Uterus (tissue), 4 donors: Measurements from ENCODE around the gene RANGRF. TPM values are rescaled to one million over a fixed set of nuclear protein-coding genes. Genes with fewer than 3 reads are reported as not detected.

Source experiments
- DNase-seq, 2 donors: peaks; one replicate each; pipeline ENCODE4 v3.0.0-alpha.2; 2019 to 2020
- H3K27ac ChIP-seq, 2 donors: fragments of 200-600 bp; sonication (generic); 1 replicate in 1 of 2; 2 replicates in 1 of 2; pipeline ENCODE4 v1.5.1; 2016 to 2018
- H3K27me3 ChIP-seq, 2 donors: fragments of 200-600 bp; sonication (generic); one replicate each; pipeline ENCODE4 v1.5.1; 2018 to 2019; ENCODE audit warnings: control low read depth in 1 of 2
- H3K36me3 ChIP-seq, 2 donors: fragments of 200-600 bp; sonication (generic); one replicate each; pipeline ENCODE4 v1.5.1; 2019; ENCODE audit warnings: control low read depth in 1 of 2
- H3K4me1 ChIP-seq, 2 donors: fragments of 200-600 bp; sonication (generic); one replicate each; pipeline ENCODE4 v1.5.1; 2018 to 2019; ENCODE audit warnings: control low read depth in 1 of 2
- H3K4me3 ChIP-seq, 2 donors: fragments of 200-600 bp; sonication (generic); 1 replicate in 1 of 2; 2 replicates in 1 of 2; pipeline ENCODE4 v1.5.1; 2018 to 2019; ENCODE audit warnings: mild to moderate bottlenecking in 1 of 2
- H3K9me3 ChIP-seq, 2 donors: fragments of 200-600 bp; sonication (generic); one replicate each; pipeline ENCODE4 v1.5.1; 2019; ENCODE audit warnings: control low read depth in 1 of 2
- POLR2A ChIP-seq, 2 donors: fragments of 450-650 bp; IDR thresholded peaks; one replicate each; pipeline ENCODE4 v1.6.1; 2016; ENCODE audit warnings: antibody characterized with exemption in 2 of 2, mild to moderate bottlenecking in 1 of 2, moderate library complexity in 1 of 2
- intact Hi-C: fragments of 100-400 bp; cut with DNase I; formaldehyde crosslinking; loops from one replicate; pipeline ENCODE4 v1.15.1; 2023; ENCODE audit warnings: low total_unique reads
- total RNA-seq, 4 donors: library from RNA; depleted of rRNA in 3 of 4; stranded (reverse); fragments of >200 nt in 3 of 4; gene quantifications; one replicate each; pipeline versions ENCODE4 v1.1.0 to v1.2.4, GENCODE V29; 2014 to 2023
- TF ChIP-seq, protein P1 (sequence below), 4 experiments: fragments of 200-600 bp in 2 of 4; fragments of 450-650 bp in 2 of 4; sonication (generic) in 2 of 4; IDR thresholded peaks; one replicate each; pipeline ENCODE4 v1.5.1; 2016 to 2019; ENCODE audit warnings: antibody characterized with exemption in 4 of 4, mild to moderate bottlenecking in 2 of 4, moderate library complexity in 1 of 4
- donor health status: DM: yes; HTN: yes; CAD: no.

The RANGRF gene
- total RNA-seq, 4 donors from 2014 or later = 5.1 to 39.6 (median 16.4) TPM

- intact Hi-C loops = no loop called here
- peaks cover 0 to 3% of the 10 kb centered on the region in 2 donors for H3K27me3 ChIP-seq
- H3K27ac ChIP-seq = no peak overlapping the region
- H3K4me1 ChIP-seq = no peaks in the 10 kb centered on the region
- H3K4me3 ChIP-seq = no peak overlapping the region
- TF ChIP-seq, protein P1, sequence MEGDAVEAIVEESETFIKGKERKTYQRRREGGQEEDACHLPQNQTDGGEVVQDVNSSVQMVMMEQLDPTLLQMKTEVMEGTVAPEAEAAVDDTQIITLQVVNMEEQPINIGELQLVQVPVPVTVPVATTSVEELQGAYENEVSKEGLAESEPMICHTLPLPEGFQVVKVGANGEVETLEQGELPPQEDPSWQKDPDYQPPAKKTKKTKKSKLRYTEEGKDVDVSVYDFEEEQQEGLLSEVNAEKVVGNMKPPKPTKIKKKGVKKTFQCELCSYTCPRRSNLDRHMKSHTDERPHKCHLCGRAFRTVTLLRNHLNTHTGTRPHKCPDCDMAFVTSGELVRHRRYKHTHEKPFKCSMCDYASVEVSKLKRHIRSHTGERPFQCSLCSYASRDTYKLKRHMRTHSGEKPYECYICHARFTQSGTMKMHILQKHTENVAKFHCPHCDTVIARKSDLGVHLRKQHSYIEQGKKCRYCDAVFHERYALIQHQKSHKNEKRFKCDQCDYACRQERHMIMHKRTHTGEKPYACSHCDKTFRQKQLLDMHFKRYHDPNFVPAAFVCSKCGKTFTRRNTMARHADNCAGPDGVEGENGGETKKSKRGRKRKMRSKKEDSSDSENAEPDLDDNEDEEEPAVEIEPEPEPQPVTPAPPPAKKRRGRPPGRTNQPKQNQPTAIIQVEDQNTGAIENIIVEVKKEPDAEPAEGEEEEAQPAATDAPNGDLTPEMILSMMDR (IDR thresholded peaks at IDR 0.05) = no peak
- TF ChIP-seq POLR2A (IDR thresholded peaks at IDR 0.05) = no peak
- no peaks in the 10 kb centered on the region for H3K36me3 ChIP-seq
- DNase-seq = no peak
- no peaks in the 10 kb centered on the region for H3K9me3 ChIP-seq
Measured at GRCh38 chr17:8320262-8320661, 31.8 kb downstream of the RANGRF start.

DNA sequence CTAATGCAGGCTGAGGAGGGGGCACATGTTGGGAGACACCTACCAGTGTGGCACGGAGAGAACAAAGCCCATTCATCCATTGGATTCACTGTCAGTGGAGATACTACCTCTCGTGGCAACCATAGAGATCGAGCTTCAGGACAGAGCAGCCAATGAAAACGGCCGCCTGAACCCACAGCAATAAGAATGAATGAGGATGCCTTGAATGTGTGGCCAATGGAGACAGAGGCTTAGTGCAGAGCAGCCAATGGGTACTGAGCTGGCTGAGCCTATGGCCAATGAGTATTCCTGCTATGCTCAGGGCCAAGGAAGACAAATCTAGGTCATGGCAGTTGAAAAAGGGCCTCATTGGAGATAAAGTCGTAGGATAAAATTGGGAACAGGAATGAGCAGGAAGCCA, 32.5 kb downstream of the RANGRF start:
- no peak for TF ChIP-seq POLR2A (IDR thresholded peaks at IDR 0.05)
- TF ChIP-seq, protein P1 (IDR thresholded peaks at IDR 0.05) = no peak
- no peaks in the 10 kb centered on the region for H3K9me3 ChIP-seq
- H3K4me1 ChIP-seq = no peaks in the 10 kb centered on the region
- no peak overlapping the region for H3K4me3 ChIP-seq
- no peak for DNase-seq
- H3K27me3 ChIP-seq = no peaks in the 10 kb centered on the region
- intact Hi-C loops = no loop called here
- no peaks in the 10 kb centered on the region for H3K36me3 ChIP-seq
- H3K27ac ChIP-seq = no peak overlapping the region

- H3K4me1 ChIP-seq = no peaks in the 10 kb centered on the region
- no peak overlapping the region for H3K4me3 ChIP-seq
- no peak for TF ChIP-seq POLR2A (IDR thresholded peaks at IDR 0.05)
- TF ChIP-seq, protein P1 (IDR thresholded peaks at IDR 0.05) = no peak
- DNase-seq = no peak
- no peaks in the 10 kb centered on the region for H3K9me3 ChIP-seq
- intact Hi-C loops = no loop called here
- no peak overlapping the region for H3K27ac ChIP-seq
- H3K36me3 ChIP-seq = no peaks in the 10 kb centered on the region
- H3K27me3 ChIP-seq = no peaks in the 10 kb centered on the region
Measured at GRCh38 chr17:8322061-8322460, 33.6 kb downstream of the RANGRF start.

DNA sequence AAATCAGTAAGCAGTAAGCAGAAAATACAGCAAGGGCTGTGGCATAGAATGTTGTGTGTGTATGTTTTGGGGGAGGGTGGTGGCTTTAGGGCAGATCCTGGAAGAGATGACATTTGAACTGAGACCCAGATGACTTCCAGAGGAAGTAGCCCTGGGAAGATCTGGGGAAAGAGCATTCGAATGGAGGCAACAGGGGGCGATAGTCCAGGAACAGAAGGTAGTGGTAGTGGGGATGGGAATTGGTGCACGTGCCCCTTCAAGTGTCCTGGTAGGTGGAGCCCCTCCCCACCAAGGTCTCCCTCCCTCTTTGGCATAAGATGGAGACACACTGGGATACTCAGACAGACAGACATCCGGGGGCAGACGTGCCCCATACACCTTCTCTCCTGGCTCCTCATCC, 35.7 kb downstream of the RANGRF start:
- TF ChIP-seq POLR2A (IDR thresholded peaks at IDR 0.05) = no peak
- TF ChIP-seq, protein P1 (IDR thresholded peaks at IDR 0.05) = no peak
- intact Hi-C loops = no loop called here

GRCh38 chr17:8324923-8325322, 36.5 kb downstream of the RANGRF start:
- DNase-seq = no peak
- H3K4me3 ChIP-seq = no peak overlapping the region
- H3K27me3 ChIP-seq = no peaks in the 10 kb centered on the region
- no peaks in the 10 kb centered on the region for H3K9me3 ChIP-seq
- TF ChIP-seq POLR2A (IDR thresholded peaks at IDR 0.05) = no peak
- TF ChIP-seq, protein P1 (IDR thresholded peaks at IDR 0.05) = no peak
- H3K27ac ChIP-seq = no peak overlapping the region
- no peaks in the 10 kb centered on the region for H3K4me1 ChIP-seq
- intact Hi-C loops = no loop called here
- H3K36me3 ChIP-seq = no peaks in the 10 kb centered on the region

More for the DNA sequence above, 35.7 kb downstream of the RANGRF start:
- H3K36me3 ChIP-seq = no peaks in the 10 kb centered on the region
- DNase-seq = no peak
- H3K9me3 ChIP-seq = no peaks in the 10 kb centered on the region
- H3K4me1 ChIP-seq = no peaks in the 10 kb centered on the region
- no peak overlapping the region for H3K27ac ChIP-seq
- H3K4me3 ChIP-seq = no peak overlapping the region
- H3K27me3 ChIP-seq = no peaks in the 10 kb centered on the region
